Measurements from ENCODE around the gene PLN.

Gene PLN

GRCh38 chr6:118551063-118552053, 3.3 kb downstream of the PLN start:
- Mint-ChIP-seq H3K9me3 (no peaks in the 10 kb centered on the region), H3K4me1 (ENCODE audit: low read depth) (no peaks in the 10 kb centered on the region), H3K27ac (no peak overlapping the region), H3K36me3 (ENCODE audit: low read depth) (peaks cover 14% of the 10 kb centered on the region), H3K27me3 (no peaks in the 10 kb centered on the region), H3K4me3 (no peak overlapping the region)
- intact Hi-C loops (cut with micrococcal nuclease): no loop called here

GRCh38 chr6:118553132-118553531, 5.0 kb downstream of the PLN start:
- Mint-ChIP-seq H3K27ac (no peak overlapping the region), H3K4me1 (ENCODE audit: low read depth) (no peaks in the 10 kb centered on the region), H3K4me3 (no peak overlapping the region), H3K36me3 (ENCODE audit: low read depth) (peaks cover 16% of the 10 kb centered on the region), H3K27me3 (no peaks in the 10 kb centered on the region), H3K9me3 (no peaks in the 10 kb centered on the region)
- intact Hi-C loops (cut with micrococcal nuclease): no loop called here

GRCh38 chr6:118554698-118555097, 6.6 kb downstream of the PLN start:
- Mint-ChIP-seq H3K4me3 (no peak overlapping the region), H3K27me3 (no peaks in the 10 kb centered on the region), H3K36me3 (ENCODE audit: low read depth) (peaks cover 21% of the 10 kb centered on the region), H3K27ac (no peak overlapping the region), H3K9me3 (no peaks in the 10 kb centered on the region), H3K4me1 (ENCODE audit: low read depth) (peaks cover 9% of the 10 kb centered on the region)
- intact Hi-C loops (cut with micrococcal nuclease): no loop called here

- intact Hi-C loops (cut with micrococcal nuclease): no loop called here
- Mint-ChIP-seq H3K27me3 (no peaks in the 10 kb centered on the region), H3K4me1 (ENCODE audit: low read depth) (peaks cover 9% of the 10 kb centered on the region), H3K9me3 (no peaks in the 10 kb centered on the region), H3K36me3 (ENCODE audit: low read depth) (peaks cover 27% of the 10 kb centered on the region), H3K27ac (no peak overlapping the region), H3K4me3 (no peak overlapping the region)
Measured at GRCh38 chr6:118558464-118559217, 10.5 kb downstream of the PLN start.

- intact Hi-C loops (cut with micrococcal nuclease): no loop called here
- no peak overlapping the region for H3K27ac Mint-ChIP-seq
- H3K4me1 Mint-ChIP-seq (ENCODE audit: low read depth): peaks cover 9% of the 10 kb centered on the region
- H3K36me3 Mint-ChIP-seq (ENCODE audit: low read depth): peaks cover 27% of the 10 kb centered on the region
- no peaks in the 10 kb centered on the region for H3K9me3 Mint-ChIP-seq
- no peak overlapping the region for H3K4me3 Mint-ChIP-seq
- H3K27me3 Mint-ChIP-seq: no peaks in the 10 kb centered on the region
Measured at GRCh38 chr6:118559659-118560058, 11.6 kb downstream of the PLN start.

- H3K4me3 Mint-ChIP-seq: no peak overlapping the region
Measured at GRCh38 chr6:118562248-118562647, 14.2 kb downstream of the PLN start.

GRCh38 chr6:118562959-118563358, 14.9 kb downstream of the PLN start:
- H3K27me3 Mint-ChIP-seq: no peaks in the 10 kb centered on the region
- peaks cover 9% of the 10 kb centered on the region for H3K4me1 Mint-ChIP-seq (ENCODE audit: low read depth)
- no peak overlapping the region for H3K27ac Mint-ChIP-seq
- no peak overlapping the region for H3K4me3 Mint-ChIP-seq
- peaks cover 24% of the 10 kb centered on the region for H3K36me3 Mint-ChIP-seq (ENCODE audit: low read depth)
- intact Hi-C loops (cut with micrococcal nuclease): no loop called here
- H3K9me3 Mint-ChIP-seq: no peaks in the 10 kb centered on the region

More at GRCh38 chr6:118562248-118562647, 14.2 kb downstream of the PLN start:
- H3K36me3 Mint-ChIP-seq (ENCODE audit: low read depth): peaks cover 25% of the 10 kb centered on the region
- H3K9me3 Mint-ChIP-seq: no peaks in the 10 kb centered on the region
- H3K4me1 Mint-ChIP-seq (ENCODE audit: low read depth): peaks cover 9% of the 10 kb centered on the region
- intact Hi-C loops (cut with micrococcal nuclease): no loop called here
- no peaks in the 10 kb centered on the region for H3K27me3 Mint-ChIP-seq
- H3K27ac Mint-ChIP-seq: no peak overlapping the region

GRCh38 chr6:118565311-118565960, 17.3 kb downstream of the PLN start:
- H3K36me3 Mint-ChIP-seq (ENCODE audit: low read depth): peaks cover 18% of the 10 kb centered on the region
- H3K27me3 Mint-ChIP-seq: no peaks in the 10 kb centered on the region
- H3K4me1 Mint-ChIP-seq (ENCODE audit: low read depth): no peaks in the 10 kb centered on the region
- no peak overlapping the region for H3K4me3 Mint-ChIP-seq
- no peaks in the 10 kb centered on the region for H3K9me3 Mint-ChIP-seq
- no peak overlapping the region for H3K27ac Mint-ChIP-seq
- intact Hi-C loops (cut with micrococcal nuclease): no loop called here

GRCh38 chr6:118567974-118568373, 19.9 kb downstream of the PLN start:
- Mint-ChIP-seq H3K9me3 (no peaks in the 10 kb centered on the region), H3K36me3 (ENCODE audit: low read depth) (peaks cover 16% of the 10 kb centered on the region), H3K4me1 (ENCODE audit: low read depth) (no peaks in the 10 kb centered on the region), H3K27ac (no peak overlapping the region), H3K4me3 (no peak overlapping the region), H3K27me3 (no peaks in the 10 kb centered on the region)
- intact Hi-C loops (cut with micrococcal nuclease): no loop called here

- Mint-ChIP-seq H3K27ac (no peak overlapping the region), H3K27me3 (no peaks in the 10 kb centered on the region), H3K4me3 (no peak overlapping the region), H3K9me3 (peaks cover 10% of the 10 kb centered on the region), H3K36me3 (ENCODE audit: low read depth) (peaks cover 20% of the 10 kb centered on the region), H3K4me1 (ENCODE audit: low read depth) (no peaks in the 10 kb centered on the region)
- intact Hi-C loops (cut with micrococcal nuclease): no loop called here
Measured at GRCh38 chr6:118569498-118569897, 21.4 kb downstream of the PLN start.

- Mint-ChIP-seq H3K27me3 (no peaks in the 10 kb centered on the region), H3K27ac (no peak overlapping the region), H3K4me1 (ENCODE audit: low read depth) (no peaks in the 10 kb centered on the region), H3K4me3 (no peak overlapping the region), H3K36me3 (ENCODE audit: low read depth) (peaks cover 25% of the 10 kb centered on the region), H3K9me3 (peaks cover 26% of the 10 kb centered on the region)
- intact Hi-C loops (cut with micrococcal nuclease): no loop called here
Measured at GRCh38 chr6:118571121-118571520, 23.0 kb downstream of the PLN start.

GRCh38 chr6:118574051-118574865, 26.2 kb downstream of the PLN start:
- Mint-ChIP-seq H3K9me3 (peaks cover 49% of the 10 kb centered on the region), H3K4me1 (ENCODE audit: low read depth) (peaks cover 6% of the 10 kb centered on the region), H3K27me3 (no peaks in the 10 kb centered on the region), H3K27ac (no peak overlapping the region), H3K4me3 (no peak overlapping the region), H3K36me3 (ENCODE audit: low read depth) (peaks cover 42% of the 10 kb centered on the region)
- intact Hi-C loops (cut with micrococcal nuclease): no loop called here

GRCh38 chr6:118577972-118578371, 29.9 kb downstream of the PLN start:
- H3K9me3 Mint-ChIP-seq: peaks cover 49% of the 10 kb centered on the region
- intact Hi-C loops (cut with micrococcal nuclease): no loop called here

More at GRCh38 chr6:118577972-118578371, 29.9 kb downstream of the PLN start:
- H3K4me1 Mint-ChIP-seq (ENCODE audit: low read depth): peaks cover 33% of the 10 kb centered on the region
- peaks cover 55% of the 10 kb centered on the region for H3K36me3 Mint-ChIP-seq (ENCODE audit: low read depth)
- H3K4me3 Mint-ChIP-seq: no peak overlapping the region
- H3K27me3 Mint-ChIP-seq: no peaks in the 10 kb centered on the region
- H3K27ac Mint-ChIP-seq: no peak overlapping the region
